ENCODE results near the gene DEPDC4. TPM values are rescaled to one million over a fixed set of nuclear protein-coding genes. Genes with fewer than 3 reads are reported as not detected.

DEPDC4 gene
- total and polyA plus RNA-seq, 2 of the 13 experiments (the other 11 are each of a cell fraction or from before 2014, with no cell fraction given), result 2.2 to 5.7 TPM

DNA sequence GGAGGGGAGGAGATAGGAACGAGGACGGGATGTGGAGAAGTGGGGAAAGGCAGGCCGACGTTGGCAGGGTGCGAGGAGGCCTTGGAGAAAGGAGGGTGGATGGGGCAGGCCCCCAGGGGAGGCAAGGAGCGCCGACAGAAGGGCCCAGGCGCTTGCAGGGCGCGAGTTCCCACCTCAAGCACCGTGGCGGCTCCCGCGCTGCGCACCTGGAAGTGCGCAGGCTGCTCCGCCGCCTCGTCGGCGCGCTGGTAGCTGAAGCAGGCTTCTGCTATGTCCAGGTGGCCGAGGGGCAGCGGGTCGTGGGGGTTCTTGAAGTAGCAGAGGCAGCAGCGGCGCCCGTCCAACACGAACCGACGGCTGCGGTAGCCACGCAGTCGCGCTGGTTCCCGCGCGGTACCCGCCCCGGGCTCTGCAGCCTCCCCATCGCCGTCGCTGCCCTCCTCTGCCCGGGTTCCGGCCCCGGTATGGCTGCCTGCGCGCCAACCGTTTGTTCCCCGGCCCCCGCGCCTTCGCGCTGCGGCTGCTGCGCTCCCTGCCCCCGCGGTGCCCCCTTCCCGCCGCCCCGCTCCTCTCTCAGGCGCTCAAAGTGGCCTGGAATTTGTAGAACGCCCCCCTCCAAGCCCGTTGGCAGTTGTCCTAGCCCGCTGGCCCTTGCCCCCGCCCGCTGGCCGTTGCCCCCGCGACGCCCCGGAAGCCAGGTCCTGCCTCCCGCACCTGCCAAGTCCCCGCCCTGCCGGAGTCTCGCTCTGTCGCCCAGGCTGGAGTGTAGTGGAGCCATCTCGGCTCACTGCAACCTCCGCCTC lies 67.3 kb downstream of the DEPDC4 start (continued):
- 0 out of 2 replicates have a peak, but pooled peaks have one; percentile 49 for TF ChIP-seq ZSCAN29 (CRISPR knock-in tag; conservative IDR thresholded peaks at IDR 0.05)
- peak; percentile 14; the same call in 1 of the 2 replicates for TF ChIP-seq ZNF563 (CRISPR knock-in tag; IDR thresholded peaks at IDR 0.05)

DNA sequence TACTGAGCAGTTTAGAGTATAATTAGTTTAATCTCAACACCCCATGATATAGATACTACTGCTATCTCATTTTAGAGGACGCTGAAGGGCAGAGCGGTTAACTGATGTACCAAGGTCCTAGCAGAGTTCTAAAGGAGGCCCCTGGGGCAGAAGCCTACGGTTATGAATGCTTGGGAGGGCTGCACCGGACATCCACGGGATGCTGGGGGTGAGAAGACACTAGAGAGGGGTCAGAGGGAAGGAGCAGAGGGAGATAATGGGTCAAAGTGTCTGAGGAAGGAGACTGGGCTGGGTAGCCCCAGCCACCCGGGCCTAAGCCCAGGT lies 67.9 kb downstream of the DEPDC4 start:
- peaks cover 26% of the 10 kb centered on the region for H3K79me2 ChIP-seq (ENCODE audit: insufficient read depth, low read length)
- no TSS peak for BruUV-seq (replicated peaks)
- FAIRE-seq (no peak), DNase-seq (ENCODE audit: low spot score) (no peak), ATAC-seq (peak; percentile 3)
- H3K9ac ChIP-seq (ENCODE audit: insufficient read depth, low read depth, low read length), result peak overlapping the region; percentile 81
- H3K36me3 ChIP-seq (replicated peaks in 1 of 2; ENCODE audit: control insufficient read depth in 1 of 2, insufficient read depth in 2 of 2, low read length in 2 of 2), result 0 out of 5 replicates have a peak, but pooled peaks cover 0 to 3% of the 10 kb centered on the region in 2 experiments
- H3K4me1 ChIP-seq (ENCODE audit: insufficient read depth, low read length), result peaks cover 37% of the 10 kb centered on the region
- WGBS (ENCODE audit: low lambda C conversion rate), result 8% methylated on average over 6 of the region's 6 CpGs
- H3K9me3 ChIP-seq (ENCODE audit: low read length), result no peaks in the 10 kb centered on the region
- H3K27ac ChIP-seq (ENCODE audit: extremely low read length, insufficient read depth, low read length), result peak overlapping the region; percentile 84
- peak overlapping the region; percentile 81 to 86 (median 84) for H3K4me3 ChIP-seq (replicated peaks in 1 of 3; ENCODE audit: insufficient read depth in 1 of 3, low read depth in 2 of 3, low read length in 3 of 3)
- H3K27me3 ChIP-seq (ENCODE audit: control insufficient read depth in 1 of 2, insufficient read depth in 2 of 2, low read length in 2 of 2), result no peaks in the 10 kb centered on the region; a peak in 1 of 5 replicates
- CTCF ChIA-PET (ENCODE audit: low intra/inter-chr PET ratio, low total read pairs), result no interaction called here
- TF ChIP-seq, protein P1, sequence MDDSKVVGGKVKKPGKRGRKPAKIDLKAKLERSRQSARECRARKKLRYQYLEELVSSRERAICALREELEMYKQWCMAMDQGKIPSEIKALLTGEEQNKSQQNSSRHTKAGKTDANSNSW (CRISPR knock-in tag; IDR thresholded peaks at IDR 0.05; ENCODE audit: borderline replicate concordance), result no peak
- TF ChIP-seq, protein P2, sequence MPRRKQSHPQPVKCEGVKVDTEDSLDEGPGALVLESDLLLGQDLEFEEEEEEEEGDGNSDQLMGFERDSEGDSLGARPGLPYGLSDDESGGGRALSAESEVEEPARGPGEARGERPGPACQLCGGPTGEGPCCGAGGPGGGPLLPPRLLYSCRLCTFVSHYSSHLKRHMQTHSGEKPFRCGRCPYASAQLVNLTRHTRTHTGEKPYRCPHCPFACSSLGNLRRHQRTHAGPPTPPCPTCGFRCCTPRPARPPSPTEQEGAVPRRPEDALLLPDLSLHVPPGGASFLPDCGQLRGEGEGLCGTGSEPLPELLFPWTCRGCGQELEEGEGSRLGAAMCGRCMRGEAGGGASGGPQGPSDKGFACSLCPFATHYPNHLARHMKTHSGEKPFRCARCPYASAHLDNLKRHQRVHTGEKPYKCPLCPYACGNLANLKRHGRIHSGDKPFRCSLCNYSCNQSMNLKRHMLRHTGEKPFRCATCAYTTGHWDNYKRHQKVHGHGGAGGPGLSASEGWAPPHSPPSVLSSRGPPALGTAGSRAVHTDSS (CRISPR knock-in tag; conservative IDR thresholded peaks at IDR 0.05), result 0 out of 2 replicates have a peak, but pooled peaks have one; percentile 5
- TF ChIP-seq, protein P3, sequence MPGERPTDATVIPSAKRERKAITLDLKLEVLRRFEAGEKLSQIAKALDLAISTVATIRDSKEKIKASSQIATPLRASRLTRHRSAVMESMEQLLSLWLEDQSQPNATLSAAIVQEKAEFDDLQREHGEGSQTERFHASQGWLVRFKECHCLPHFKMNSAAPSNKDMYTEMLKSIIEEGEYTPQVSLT (CRISPR knock-in tag; IDR thresholded peaks at IDR 0.05; ENCODE audit: borderline replicate concordance, low read depth), result no peak
- TF ChIP-seq ZNF33B (CRISPR knock-in tag; IDR thresholded peaks at IDR 0.05) (0 out of 2 replicates have a peak, but pooled peaks have one; percentile 59), ZSCAN12 (CRISPR knock-in tag; IDR thresholded peaks at IDR 0.05) (0 out of 2 replicates have a peak, but pooled peaks have one; percentile 6), REL (CRISPR knock-in tag; conservative IDR thresholded peaks at IDR 0.05) (0 out of 2 replicates have a peak, but pooled peaks have one; percentile 28)
- no peaks in the 10 kb centered on the region for H4K20me1 ChIP-seq (ENCODE audit: insufficient read depth, low read length)
- intact Hi-C loops (cut with micrococcal nuclease; ENCODE audit: unreplicated experiment), result loop anchor here (1.0 kb wide), 2 partner anchors 15 to 45 kb away; no protein-coding TSS in a partner anchor
- POLR2A ChIA-PET, result no interaction called here
- peak overlapping the region; percentile 85 for H3K4me2 ChIP-seq (ENCODE audit: low read depth, low read length)
- in situ Hi-C loops (cut with HindIII; ENCODE audit: extremely low pct_ligation_motif_present, low pct_unique_long_range_greater_than_20kb), result no loop called here
- H2AFZ ChIP-seq (ENCODE audit: low read length), result peak overlapping the region; percentile 48
